MG63 (cell line): Measurements from ENCODE around the gene NCBP3. TPM values are rescaled to one million over a fixed set of nuclear protein-coding genes. Genes with fewer than 3 reads are reported as not detected.

ENCODE experiments used
- DNase-seq: peaks from one replicate; pipeline ENCODE4 v3.0.0-alpha.2; 2020
- H3K27me3 ChIP-seq: fragments of 250-450 bp; sonication (Bioruptor Pico); 2 replicates; pipeline ENCODE4 v1.5.1; 2020; ENCODE audit warnings: mild to moderate bottlenecking, moderate library complexity
- H3K36me3 ChIP-seq: fragments of 250-450 bp; sonication (Bioruptor Pico); 2 replicates; pipeline ENCODE4 v1.5.1; 2020; ENCODE audit warnings: mild to moderate bottlenecking, moderate library complexity
- H3K4me3 ChIP-seq: fragments of 250-450 bp; sonication (Bioruptor Pico); 2 replicates; pipeline ENCODE4 v1.5.1; 2020; ENCODE audit warnings: mild to moderate bottlenecking, moderate library complexity
- H3K9me3 ChIP-seq: fragments of 250-450 bp; sonication (Bioruptor Pico); 2 replicates; pipeline ENCODE4 v1.5.1; 2020; ENCODE audit warnings: mild to moderate bottlenecking, moderate library complexity
- total RNA-seq: library from RNA; depleted of rRNA; stranded (reverse); fragments of >200 nt; shearing (Covaris generic); gene quantifications from 2 replicates; pipeline ENCODE4 v1.2.3, GENCODE V29; 2014; ENCODE audit warnings: low replicate concordance

NCBP3 gene
- total RNA-seq, 1 experiment from 2014 or later = 6.6 TPM

- Histone ChIP-seq H3K4me3 (no peak overlapping the region), H3K36me3 (peaks cover 3% of the 10 kb centered on the region; the same call in 1 of the 2 replicates), H3K9me3 (no peaks in the 10 kb centered on the region), H3K27me3 (no peaks in the 10 kb centered on the region)
- DNase-seq = no peak
Observed at GRCh38 chr17:3808701-3809100, 37.3 kb downstream of the NCBP3 start.

GRCh38 chr17:3805581-3805980 lies 40.5 kb downstream of the NCBP3 start:
- peaks cover 3% of the 10 kb centered on the region; the same call in 1 of the 2 replicates for H3K36me3 ChIP-seq
- no peak for DNase-seq
- H3K9me3 ChIP-seq = no peaks in the 10 kb centered on the region
- H3K4me3 ChIP-seq = no peak overlapping the region
- no peaks in the 10 kb centered on the region for H3K27me3 ChIP-seq

- Histone ChIP-seq H3K36me3 (peaks cover 3% of the 10 kb centered on the region; the same call in 1 of the 2 replicates), H3K4me3 (no peak overlapping the region), H3K27me3 (no peaks in the 10 kb centered on the region), H3K9me3 (no peaks in the 10 kb centered on the region)
- no peak for DNase-seq
Observed at GRCh38 chr17:3804503-3804931, 41.5 kb downstream of the NCBP3 start.

GRCh38 chr17:3803308-3803640 lies 42.8 kb downstream of the NCBP3 start:
- H3K27me3 ChIP-seq = no peaks in the 10 kb centered on the region
- H3K4me3 ChIP-seq = no peak overlapping the region
- no peaks in the 10 kb centered on the region for H3K9me3 ChIP-seq
- DNase-seq = no peak
- H3K36me3 ChIP-seq = peaks cover 3% of the 10 kb centered on the region; the same call in 1 of the 2 replicates

GRCh38 chr17:3802461-3803307 lies 43.4 kb downstream of the NCBP3 start:
- no peak for DNase-seq
- Histone ChIP-seq H3K4me3 (no peak overlapping the region), H3K36me3 (peaks cover 3% of the 10 kb centered on the region; the same call in 1 of the 2 replicates), H3K27me3 (no peaks in the 10 kb centered on the region), H3K9me3 (no peaks in the 10 kb centered on the region)

- Histone ChIP-seq H3K4me3 (no peak overlapping the region), H3K36me3 (peaks cover under 1% of the 10 kb centered on the region; the same call in 1 of the 2 replicates), H3K27me3 (no peaks in the 10 kb centered on the region), H3K9me3 (no peaks in the 10 kb centered on the region)
- DNase-seq = no peak
Observed at GRCh38 chr17:3801792-3802191, 44.3 kb downstream of the NCBP3 start.

GRCh38 chr17:3801347-3801746 lies 44.7 kb downstream of the NCBP3 start:
- Histone ChIP-seq H3K4me3 (no peak overlapping the region), H3K36me3 (no peaks in the 10 kb centered on the region), H3K9me3 (no peaks in the 10 kb centered on the region), H3K27me3 (no peaks in the 10 kb centered on the region)
- DNase-seq = no peak

GRCh38 chr17:3800362-3801271 lies 45.4 kb downstream of the NCBP3 start, which contains the start of gene ITGAE:
Gene ITGAE (minus strand): TSS chr17:3801188. CDS start chr17:3801144, 44 bp downstream.
- DNase-seq = no peak
- Histone ChIP-seq H3K4me3 (no peak within 1 kb of the TSS), H3K27me3 (no peaks in the 10 kb centered on the region), H3K36me3 (no peaks in the 10 kb centered on the region), H3K9me3 (no peaks in the 10 kb centered on the region)

- H3K4me3 ChIP-seq = no peak overlapping the region
- H3K36me3 ChIP-seq = no peaks in the 10 kb centered on the region
- H3K9me3 ChIP-seq = no peaks in the 10 kb centered on the region
- no peaks in the 10 kb centered on the region for H3K27me3 ChIP-seq
- DNase-seq = no peak
Observed at GRCh38 chr17:3799181-3799945, 46.7 kb downstream of the NCBP3 start.

- Histone ChIP-seq H3K9me3 (no peaks in the 10 kb centered on the region), H3K27me3 (no peaks in the 10 kb centered on the region), H3K4me3 (no peak overlapping the region), H3K36me3 (no peaks in the 10 kb centered on the region)
- no peak for DNase-seq
Observed at GRCh38 chr17:3798273-3799180, 47.5 kb downstream of the NCBP3 start.

- DNase-seq = no peak
- Histone ChIP-seq H3K27me3 (no peaks in the 10 kb centered on the region), H3K9me3 (no peaks in the 10 kb centered on the region), H3K36me3 (no peaks in the 10 kb centered on the region), H3K4me3 (no peak overlapping the region)
Observed at GRCh38 chr17:3796822-3797170, 49.2 kb downstream of the NCBP3 start.

GRCh38 chr17:3796110-3796821 lies 49.8 kb downstream of the NCBP3 start:
- no peak overlapping the region for H3K4me3 ChIP-seq
- H3K9me3 ChIP-seq = no peaks in the 10 kb centered on the region
- H3K36me3 ChIP-seq = no peaks in the 10 kb centered on the region
- no peak for DNase-seq
- H3K27me3 ChIP-seq = no peaks in the 10 kb centered on the region

- H3K36me3 ChIP-seq = no peaks in the 10 kb centered on the region
- no peaks in the 10 kb centered on the region for H3K27me3 ChIP-seq
- no peak for DNase-seq
- H3K9me3 ChIP-seq = no peaks in the 10 kb centered on the region
- H3K4me3 ChIP-seq = no peak overlapping the region
Observed at GRCh38 chr17:3795390-3796102, 50.5 kb downstream of the NCBP3 start.

- Histone ChIP-seq H3K36me3 (no peaks in the 10 kb centered on the region), H3K4me3 (no peak overlapping the region), H3K27me3 (no peaks in the 10 kb centered on the region), H3K9me3 (no peaks in the 10 kb centered on the region)
- no peak for DNase-seq
Observed at GRCh38 chr17:3794557-3795389, 51.3 kb downstream of the NCBP3 start.
